ENCODE data around the gene CROT.

The CROT gene, protein sequence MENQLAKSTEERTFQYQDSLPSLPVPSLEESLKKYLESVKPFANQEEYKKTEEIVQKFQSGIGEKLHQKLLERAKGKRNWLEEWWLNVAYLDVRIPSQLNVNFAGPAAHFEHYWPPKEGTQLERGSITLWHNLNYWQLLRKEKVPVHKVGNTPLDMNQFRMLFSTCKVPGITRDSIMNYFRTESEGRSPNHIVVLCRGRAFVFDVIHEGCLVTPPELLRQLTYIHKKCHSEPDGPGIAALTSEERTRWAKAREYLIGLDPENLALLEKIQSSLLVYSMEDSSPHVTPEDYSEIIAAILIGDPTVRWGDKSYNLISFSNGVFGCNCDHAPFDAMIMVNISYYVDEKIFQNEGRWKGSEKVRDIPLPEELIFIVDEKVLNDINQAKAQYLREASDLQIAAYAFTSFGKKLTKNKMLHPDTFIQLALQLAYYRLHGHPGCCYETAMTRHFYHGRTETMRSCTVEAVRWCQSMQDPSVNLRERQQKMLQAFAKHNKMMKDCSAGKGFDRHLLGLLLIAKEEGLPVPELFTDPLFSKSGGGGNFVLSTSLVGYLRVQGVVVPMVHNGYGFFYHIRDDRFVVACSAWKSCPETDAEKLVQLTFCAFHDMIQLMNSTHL

DNA sequence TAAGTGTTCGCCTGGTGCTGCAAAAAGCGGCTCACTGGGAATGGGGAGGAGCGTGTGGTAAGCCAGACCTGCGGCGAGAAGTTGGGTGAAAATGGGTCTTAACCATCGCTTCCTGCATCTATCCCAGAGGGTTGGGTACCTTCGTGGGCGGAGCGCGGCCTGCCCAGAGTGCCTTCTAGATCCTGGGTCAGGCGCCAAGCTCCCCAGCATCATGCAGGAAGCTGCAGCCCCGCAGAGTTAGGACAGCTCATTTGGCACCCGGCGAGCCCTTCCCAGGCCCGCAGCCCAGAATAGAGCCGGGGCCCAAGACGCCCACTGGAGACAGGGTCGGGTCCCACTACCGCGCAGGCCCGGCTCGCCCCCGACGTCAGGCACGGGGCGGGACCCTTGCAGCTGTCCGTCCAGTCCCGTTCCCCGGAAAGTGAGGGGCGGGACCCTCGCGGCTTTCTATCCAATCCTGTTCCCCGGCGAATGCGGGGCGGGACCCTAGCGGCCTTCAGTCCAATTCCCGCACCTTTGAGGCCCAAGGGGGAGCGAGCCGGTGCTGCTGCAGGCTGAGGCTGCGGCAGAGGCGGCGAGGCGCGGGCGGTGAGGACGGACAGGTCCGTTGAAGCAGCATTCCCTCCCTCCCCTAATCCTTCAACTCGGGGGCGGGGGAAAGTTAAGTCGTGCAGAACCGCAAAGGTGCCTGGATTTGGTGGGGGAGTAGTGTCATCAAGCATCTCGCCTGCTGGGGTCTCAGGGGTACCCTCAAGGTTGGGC lies at the start of gene CROT:
CROT (plus strand) TSS at position 499 of the 762 bp plus-strand sequence. CDS start 3,405 bp downstream, outside the sequence.
- peak within 1 kb of the TSS; percentile 55 for H3K4me3 ChIP-seq (replicated peaks; ENCODE audit: low read depth, low read length)
- TF ChIP-seq, protein P1, sequence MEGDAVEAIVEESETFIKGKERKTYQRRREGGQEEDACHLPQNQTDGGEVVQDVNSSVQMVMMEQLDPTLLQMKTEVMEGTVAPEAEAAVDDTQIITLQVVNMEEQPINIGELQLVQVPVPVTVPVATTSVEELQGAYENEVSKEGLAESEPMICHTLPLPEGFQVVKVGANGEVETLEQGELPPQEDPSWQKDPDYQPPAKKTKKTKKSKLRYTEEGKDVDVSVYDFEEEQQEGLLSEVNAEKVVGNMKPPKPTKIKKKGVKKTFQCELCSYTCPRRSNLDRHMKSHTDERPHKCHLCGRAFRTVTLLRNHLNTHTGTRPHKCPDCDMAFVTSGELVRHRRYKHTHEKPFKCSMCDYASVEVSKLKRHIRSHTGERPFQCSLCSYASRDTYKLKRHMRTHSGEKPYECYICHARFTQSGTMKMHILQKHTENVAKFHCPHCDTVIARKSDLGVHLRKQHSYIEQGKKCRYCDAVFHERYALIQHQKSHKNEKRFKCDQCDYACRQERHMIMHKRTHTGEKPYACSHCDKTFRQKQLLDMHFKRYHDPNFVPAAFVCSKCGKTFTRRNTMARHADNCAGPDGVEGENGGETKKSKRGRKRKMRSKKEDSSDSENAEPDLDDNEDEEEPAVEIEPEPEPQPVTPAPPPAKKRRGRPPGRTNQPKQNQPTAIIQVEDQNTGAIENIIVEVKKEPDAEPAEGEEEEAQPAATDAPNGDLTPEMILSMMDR (IDR thresholded peaks at IDR 0.05; ENCODE audit: low read depth, low read length, missing control alignments) = no peak
- DNase-seq (ENCODE audit: extremely low read depth, low read depth) = peak; percentile 33

DNA sequence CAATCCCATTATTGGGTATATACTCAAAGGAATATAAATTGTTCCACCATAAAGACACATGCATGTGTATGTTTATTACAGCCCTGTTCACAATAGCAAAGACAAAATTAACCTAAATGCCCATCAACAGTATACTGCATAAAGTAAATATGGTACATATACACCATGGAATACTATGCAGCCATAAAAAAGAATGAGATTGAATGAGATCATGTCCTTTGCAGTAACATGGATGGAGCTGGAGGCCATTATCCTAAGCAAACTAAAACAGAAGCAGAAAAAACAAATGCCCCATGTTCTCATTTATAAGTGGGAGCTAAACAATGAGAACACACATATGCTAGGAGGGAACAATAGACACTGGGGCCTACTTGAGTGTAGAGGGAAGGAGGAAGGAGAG lies 44.7 kb upstream of the CROT start:
- no peak for DNase-seq (ENCODE audit: extremely low read depth, low read depth)
- TF ChIP-seq, protein P1 (IDR thresholded peaks at IDR 0.05; ENCODE audit: low read depth, low read length, missing control alignments) = no peak
- H3K4me3 ChIP-seq (replicated peaks; ENCODE audit: low read depth, low read length) = no peak overlapping the region

DNA sequence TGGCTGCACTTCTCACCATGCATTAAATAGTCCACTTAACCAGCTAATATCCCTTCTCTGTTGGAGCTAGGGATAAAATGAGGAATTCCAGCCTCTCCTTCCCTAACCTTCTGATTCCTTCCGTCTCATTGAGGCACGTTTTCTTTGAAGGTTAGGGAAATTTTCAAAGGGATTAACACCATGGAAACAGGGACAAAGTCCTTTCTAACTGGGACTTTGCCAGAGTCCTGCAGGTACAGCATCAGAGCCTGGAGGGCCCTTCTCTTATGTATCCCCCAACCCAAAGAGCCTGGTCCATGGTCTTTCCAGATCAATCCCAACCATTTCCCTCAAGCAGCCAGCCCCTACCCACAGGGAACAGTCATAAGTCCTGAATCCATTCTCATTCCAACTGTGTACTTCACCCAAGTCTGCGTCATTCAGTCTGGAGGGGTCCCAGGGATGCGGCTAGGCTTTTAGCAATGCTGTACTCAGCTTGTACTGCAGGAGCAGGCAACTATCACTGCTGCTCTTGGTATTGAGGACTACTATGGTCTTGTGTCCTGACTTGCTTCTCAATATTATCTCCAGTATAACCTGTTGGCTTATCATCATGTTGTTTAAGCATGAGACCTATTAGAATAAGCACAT lies 34.6 kb upstream of the CROT start:
- no peak for DNase-seq (ENCODE audit: extremely low read depth, low read depth)
- no peak overlapping the region for H3K4me3 ChIP-seq (replicated peaks; ENCODE audit: low read depth, low read length)
- TF ChIP-seq, protein P1 (IDR thresholded peaks at IDR 0.05; ENCODE audit: low read depth, low read length, missing control alignments) = no peak

DNA sequence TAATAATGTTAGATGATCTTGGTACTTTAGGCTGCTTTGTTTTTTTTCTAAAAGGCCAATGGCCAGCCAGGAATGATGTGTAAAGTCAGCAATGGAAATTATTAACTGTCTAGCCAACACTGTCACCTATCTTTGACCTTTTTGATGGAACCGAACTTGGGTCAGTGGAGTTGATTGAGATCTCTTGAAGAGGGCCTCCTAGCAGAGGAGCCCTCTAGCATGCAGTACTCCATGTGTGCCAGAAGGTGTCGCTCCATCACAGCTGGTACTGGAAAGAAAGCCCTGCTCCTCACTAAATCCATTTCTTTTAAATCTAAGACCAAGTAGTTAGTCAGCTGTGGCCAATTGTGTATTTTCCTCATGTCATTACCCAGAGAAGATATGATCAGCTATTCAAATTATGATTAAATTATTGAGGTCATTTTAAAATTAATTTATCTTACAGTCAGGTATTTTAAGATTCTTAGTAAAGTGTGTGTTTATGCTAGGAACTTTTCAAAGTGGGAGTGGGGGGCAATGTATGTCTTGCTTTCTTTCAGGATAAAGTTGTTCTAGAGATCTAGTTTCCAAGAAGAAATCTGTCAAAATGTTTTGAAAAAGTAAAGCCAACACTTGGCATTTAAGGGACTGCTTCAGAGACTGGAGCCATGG lies 33.1 kb upstream of the CROT start:
- TF ChIP-seq, protein P1 (IDR thresholded peaks at IDR 0.05; ENCODE audit: low read depth, low read length, missing control alignments) = peak; percentile 98
- H3K4me3 ChIP-seq (replicated peaks; ENCODE audit: low read depth, low read length) = no peak overlapping the region
- peak; percentile 48 for DNase-seq (ENCODE audit: extremely low read depth, low read depth)

DNA sequence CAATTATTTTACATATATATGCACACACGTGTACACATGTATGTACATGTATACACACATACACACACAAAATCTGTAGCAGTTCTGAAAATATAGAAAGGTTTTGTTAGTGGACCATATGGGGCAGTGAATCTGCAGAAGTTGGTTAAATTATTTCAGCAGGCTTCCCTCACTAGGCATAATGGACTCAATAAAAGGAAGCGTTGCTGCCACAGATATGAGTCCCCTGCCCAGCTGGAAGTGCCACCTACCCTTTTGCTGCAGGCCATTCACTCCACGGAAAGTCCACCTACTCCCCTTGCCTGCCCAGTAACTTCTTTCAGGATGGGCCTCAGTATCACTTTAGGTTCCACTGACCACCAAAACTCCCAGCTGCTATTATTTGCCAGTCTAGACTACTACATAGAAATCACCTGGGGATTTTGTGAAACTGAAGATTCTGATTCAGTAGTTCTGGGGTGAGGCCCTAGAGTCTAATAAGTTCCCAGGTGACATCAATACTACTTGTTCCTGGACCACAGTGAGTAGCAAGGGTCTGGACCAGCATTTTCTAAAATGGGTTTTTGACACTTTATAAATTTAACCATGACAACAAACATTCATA lies 29.3 kb upstream of the CROT start:
- no peak overlapping the region for H3K4me3 ChIP-seq (replicated peaks; ENCODE audit: low read depth, low read length)
- TF ChIP-seq, protein P1 (IDR thresholded peaks at IDR 0.05; ENCODE audit: low read depth, low read length, missing control alignments) = no peak
- DNase-seq (ENCODE audit: extremely low read depth, low read depth) = no peak

Measured in HFF-Myc (cell line).